GM21360 (cell line): ENCODE measurements around the gene ISX.

Source experiments
- ATAC-seq: cut with Tn5 transposase; IDR thresholded peaks from one replicate; pipeline ENCODE4 v1.9.1; 2021; ENCODE audit warnings: mild to moderate bottlenecking, moderate library complexity; ENCODE audit not compliant: unreplicated experiment

The ISX gene

GRCh38 chr22:35109616-35110015 lies 43.7 kb downstream of the ISX start:
- ATAC-seq: no peak

DNA sequence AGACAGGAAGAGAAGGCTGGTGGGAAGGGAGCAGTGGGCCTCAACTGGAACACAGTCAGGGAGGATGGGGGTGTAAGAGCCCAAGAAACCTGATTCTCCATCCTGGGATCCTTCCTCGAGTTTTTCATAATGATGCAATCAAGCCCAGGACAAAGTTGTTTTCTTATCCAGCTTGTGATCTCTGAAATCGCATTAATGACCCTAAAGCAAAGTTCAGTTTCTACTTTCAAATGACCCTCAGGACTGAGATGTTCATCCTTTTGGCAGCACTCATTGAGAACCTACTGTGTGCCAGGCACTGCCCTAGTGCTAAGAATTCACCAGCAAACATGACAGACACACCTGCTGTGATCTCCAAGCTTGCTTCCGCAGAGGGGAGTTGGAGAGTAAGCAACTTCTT lies 45.3 kb downstream of the ISX start:
- no peak for ATAC-seq

- ATAC-seq: no peak
Observed at GRCh38 chr22:35113341-35113740, 47.4 kb downstream of the ISX start.

DNA sequence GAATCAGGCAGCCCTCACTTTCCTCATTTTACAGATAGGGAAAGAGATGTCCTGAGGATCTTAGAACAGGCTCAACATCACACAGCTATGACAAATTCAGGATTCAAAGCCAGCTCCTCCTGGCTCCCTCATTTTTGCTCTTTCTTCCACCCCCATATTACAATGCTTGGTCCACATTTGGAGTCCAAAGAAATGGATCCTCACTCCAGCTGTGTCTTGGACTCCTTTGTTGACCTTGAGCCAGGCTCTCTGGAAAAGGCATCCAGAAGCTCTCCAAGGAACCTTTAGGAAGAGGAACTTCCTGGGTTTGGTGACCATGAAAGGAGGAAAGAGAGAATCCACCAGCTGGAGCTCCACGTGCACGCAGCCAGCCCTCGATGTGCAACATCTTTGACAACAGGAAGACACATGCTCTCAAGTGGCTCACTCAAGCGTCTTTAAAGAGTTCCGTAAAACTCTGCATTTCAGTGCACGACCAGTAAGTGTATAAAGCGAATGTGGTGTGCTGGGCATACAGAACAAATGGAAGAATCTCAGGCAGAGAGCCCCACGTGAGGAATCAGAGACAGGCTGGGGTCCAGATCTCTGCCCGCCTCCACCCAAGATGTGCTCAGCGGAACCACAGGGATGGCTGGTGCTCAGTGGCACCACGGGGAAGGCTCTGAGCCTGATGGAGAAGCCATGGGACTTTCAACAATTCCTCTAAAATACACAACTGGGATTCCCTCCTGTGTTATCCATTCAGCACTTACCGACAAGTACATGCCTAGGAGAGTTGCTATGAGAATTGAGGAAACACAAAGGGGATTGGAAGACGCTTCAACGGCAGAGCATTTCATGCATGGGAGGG lies 48.4 kb downstream of the ISX start:
- ATAC-seq: no peak

DNA sequence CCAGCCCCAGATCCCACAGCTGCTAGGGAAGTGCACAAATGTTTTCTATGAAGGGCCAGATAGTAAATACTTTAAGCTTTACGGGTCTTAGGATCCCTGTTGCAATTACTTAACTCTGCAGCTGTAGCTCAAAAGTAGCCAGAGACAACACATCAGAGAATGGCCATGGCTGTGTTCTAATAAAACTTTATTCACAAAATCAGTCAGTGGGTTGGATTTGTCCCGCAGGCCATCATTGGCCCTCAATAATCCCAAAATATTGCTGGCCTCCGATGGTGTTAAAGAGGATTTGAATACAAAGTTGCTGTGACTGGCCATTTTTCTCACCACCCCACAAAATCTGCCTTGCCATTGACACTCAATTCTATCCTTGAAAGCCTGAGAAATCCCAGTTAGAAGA lies 49.6 kb downstream of the ISX start:
- no peak for ATAC-seq

DNA sequence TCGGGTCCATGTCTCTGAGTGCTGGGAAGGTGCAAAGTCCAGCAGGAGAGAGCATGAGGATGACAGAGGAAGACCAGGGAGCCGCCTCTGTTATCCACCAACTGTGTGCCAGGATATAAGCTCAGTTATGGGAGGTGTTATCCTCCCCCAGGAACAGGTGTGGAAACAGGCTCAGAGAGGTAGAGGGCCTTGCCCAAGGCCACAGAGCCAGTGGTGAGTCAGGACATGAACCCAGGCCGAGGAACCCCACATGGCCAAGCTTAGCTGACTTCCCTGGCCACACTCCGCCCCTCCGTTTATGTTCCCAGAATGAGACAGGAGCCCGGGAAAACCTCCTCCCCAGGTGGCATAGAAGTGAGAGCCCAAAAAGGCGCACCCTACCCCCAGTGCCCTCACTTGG lies 50.3 kb downstream of the ISX start:
- ATAC-seq: no peak

DNA sequence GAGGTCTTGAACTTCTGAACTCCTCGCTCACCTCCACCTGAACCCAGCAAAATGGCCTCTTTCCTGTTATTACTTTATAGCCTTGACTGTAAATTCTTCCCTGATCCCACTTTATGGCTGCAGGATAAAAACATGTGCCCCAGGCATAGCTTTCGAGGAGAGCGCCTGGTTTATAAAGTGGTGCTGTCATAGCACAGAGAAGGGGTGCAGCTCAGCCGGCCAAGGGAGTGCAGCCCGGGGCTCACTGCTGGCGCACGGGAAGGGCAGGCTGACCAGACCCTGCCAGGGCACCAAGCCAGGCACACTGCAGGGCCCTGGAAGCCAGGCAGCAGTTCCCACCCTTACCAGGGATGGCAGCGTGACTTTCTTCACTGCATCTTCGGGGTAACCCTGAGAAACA lies 50.9 kb downstream of the ISX start:
- ATAC-seq: no peak

- ATAC-seq: no peak
Observed at GRCh38 chr22:35119494-35119893, 53.5 kb downstream of the ISX start.

DNA sequence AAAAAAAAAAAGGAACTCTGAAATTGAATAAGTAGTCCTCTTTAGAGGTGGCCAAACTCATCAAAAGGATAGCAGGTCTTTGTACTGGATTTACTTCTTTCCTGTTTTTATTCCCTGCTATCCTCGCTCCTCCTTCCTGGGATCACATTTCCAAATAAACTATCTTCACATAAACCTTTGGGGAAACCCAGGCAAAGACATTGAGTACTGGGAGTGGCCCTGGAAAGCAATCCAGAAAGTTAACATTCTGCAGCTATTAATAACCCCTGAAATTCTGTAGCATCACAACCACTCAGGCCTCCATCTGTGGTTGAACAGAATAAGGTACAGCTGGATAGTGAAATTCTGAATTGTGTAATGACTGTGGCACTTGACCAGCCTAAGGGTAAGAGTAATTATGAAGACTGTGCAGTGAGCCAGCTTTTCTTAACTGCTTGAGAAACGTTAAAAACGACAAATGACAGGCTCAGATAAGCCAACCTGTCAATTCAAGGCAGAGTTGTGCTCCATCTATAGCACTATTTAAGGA lies 58.8 kb downstream of the ISX start:
- ATAC-seq: no peak

DNA sequence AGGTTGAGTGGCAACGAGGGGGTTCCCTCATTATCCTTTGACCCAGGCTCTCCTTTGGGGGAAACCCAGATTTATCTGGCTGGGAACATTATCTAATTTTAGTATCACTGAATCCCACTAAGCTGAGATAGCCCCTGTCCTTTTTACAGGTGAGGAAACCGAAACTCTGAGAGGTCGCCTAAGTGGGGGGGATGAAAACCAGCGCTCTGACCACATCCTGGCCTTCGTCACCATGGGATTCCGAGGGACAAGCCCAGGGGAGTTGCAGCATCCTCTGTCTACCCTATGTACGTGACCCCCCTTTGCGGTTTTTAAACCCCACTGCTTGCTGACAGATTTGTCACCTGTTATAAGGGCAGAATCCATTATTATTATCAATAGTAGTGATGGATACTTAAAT lies 61.0 kb downstream of the ISX start:
- ATAC-seq: no peak

- peak; percentile 41 for ATAC-seq
Observed at GRCh38 chr22:35128637-35129036, 62.7 kb downstream of the ISX start.

- ATAC-seq: no peak
Observed at GRCh38 chr22:35131525-35132000, 65.6 kb downstream of the ISX start.

DNA sequence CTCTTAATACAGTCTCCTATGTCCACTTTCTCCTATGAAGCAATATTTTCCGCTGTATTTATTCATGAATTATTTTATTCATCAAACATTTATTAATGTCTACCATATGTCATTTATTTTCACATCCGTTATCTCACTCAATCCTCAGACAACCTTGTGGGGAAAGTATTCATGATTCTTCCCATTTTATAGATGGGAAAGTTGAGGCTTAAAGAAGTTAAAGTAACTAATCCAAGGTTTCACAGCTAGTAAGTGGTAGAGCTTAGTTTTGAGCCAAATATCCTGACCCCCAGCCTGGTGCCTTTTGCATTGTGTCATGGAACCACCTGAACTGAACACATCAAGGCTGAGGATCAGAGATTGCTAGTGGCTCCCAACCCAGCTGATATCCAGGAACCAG lies 66.6 kb downstream of the ISX start:
- ATAC-seq: no peak

- no peak for ATAC-seq
Observed at GRCh38 chr22:35133702-35134380, 67.9 kb downstream of the ISX start.

- ATAC-seq: no peak
Observed at GRCh38 chr22:35134637-35135036, 68.7 kb downstream of the ISX start.

DNA sequence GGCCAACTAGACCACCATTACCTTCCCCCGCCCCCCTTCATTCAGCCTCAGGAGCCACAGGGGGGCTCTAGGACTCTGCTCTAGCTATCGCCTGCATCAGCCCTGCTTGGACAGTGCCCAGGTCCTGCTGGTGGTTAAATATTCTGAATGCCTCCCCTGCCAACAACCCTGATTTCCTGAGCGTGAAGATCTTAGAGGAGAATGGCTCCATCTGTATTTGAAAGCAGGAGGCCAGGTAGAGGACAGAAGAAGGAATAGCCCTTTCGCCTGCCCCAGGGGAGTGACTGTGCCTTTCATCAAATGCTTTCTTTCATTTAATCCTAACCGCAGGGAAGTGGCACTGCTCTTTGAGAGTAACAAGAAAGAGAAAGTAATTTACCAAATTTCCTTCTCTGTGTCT lies 69.2 kb downstream of the ISX start:
- no peak for ATAC-seq
